HepG2 (cell line): ENCODE results near the gene CD2AP. TPM values are rescaled to one million over a fixed set of nuclear protein-coding genes. Genes with fewer than 3 reads are reported as not detected.

Experiments used
- ATRX ChIP-seq: sonication (generic); formaldehyde crosslinking; IDR thresholded peaks from 2 replicates; pipeline ENCODE4 v1.4.0; 2020; ENCODE audit warnings: missing genetic modification reagents, borderline replicate concordance
- ELF3 ChIP-seq: IDR thresholded peaks from 2 replicates; pipeline ENCODE4 v1.6.1; 2016; ENCODE audit warnings: missing genetic modification reagents, missing compliant biosample characterization
- HDAC6 ChIP-seq: fragments of 200-600 bp; sonication (generic); IDR thresholded peaks from 2 replicates; pipeline ENCODE4 v1.7.0; 2017; ENCODE audit warnings: mild to moderate bottlenecking, antibody characterized with exemption, low read length, low read depth
- HOXA7 ChIP-seq: sonication (generic); formaldehyde crosslinking; IDR thresholded peaks from 2 replicates; pipeline ENCODE4 v1.8.1; 2022; ENCODE audit warnings: mild to moderate bottlenecking, missing genetic modification reagents, moderate library complexity
- JUND ChIP-seq: sonication (generic); formaldehyde crosslinking; IDR thresholded peaks from 2 replicates; pipeline ENCODE4 v1.8.0; 2022; ENCODE audit warnings: mild to moderate bottlenecking, missing genetic modification reagents
- KDM1A ChIP-seq: IDR thresholded peaks from 2 replicates; pipeline ENCODE4 v1.6.1; 2016; ENCODE audit warnings: missing compliant biosample characterization
- MBD4 ChIP-seq: IDR thresholded peaks from 2 replicates; pipeline ENCODE4 v1.6.1; 2012; ENCODE audit warnings: low read length, inconsistent platforms, borderline replicate concordance
- MEIS2 ChIP-seq: sonication (generic); formaldehyde crosslinking; IDR thresholded peaks from 2 replicates; pipeline ENCODE4 v1.9.0; 2021; ENCODE audit warnings: mild to moderate bottlenecking, missing genetic modification reagents
- NR3C1 ChIP-seq: sonication (generic); formaldehyde crosslinking; IDR thresholded peaks from 2 replicates; pipeline ENCODE4 v1.4.0; 2020; ENCODE audit warnings: missing genetic modification reagents
- PITX1 ChIP-seq: sonication (generic); formaldehyde crosslinking; IDR thresholded peaks from 2 replicates; pipeline ENCODE4 v1.5.1; 2020; ENCODE audit warnings: mild to moderate bottlenecking, missing genetic modification reagents
- REL ChIP-seq: sonication (generic); formaldehyde crosslinking; conservative IDR thresholded peaks from 2 replicates; pipeline ENCODE4 v1.8.0; 2022; ENCODE audit warnings: mild to moderate bottlenecking, missing genetic modification reagents, moderate library complexity
- SALL1 ChIP-seq: sonication (generic); formaldehyde crosslinking; IDR thresholded peaks from 2 replicates; pipeline ENCODE4 v1.8.0; 2022; ENCODE audit warnings: mild to moderate bottlenecking, missing genetic modification reagents
- ZNF225 ChIP-seq: sonication (generic); formaldehyde crosslinking; IDR thresholded peaks from 2 replicates; pipeline ENCODE4 v1.4.0; 2020; ENCODE audit warnings: mild to moderate bottlenecking, missing genetic modification reagents
- ZNF235 ChIP-seq: sonication (generic); formaldehyde crosslinking; IDR thresholded peaks from 2 replicates; pipeline ENCODE4 v1.8.1; 2023; ENCODE audit warnings: mild to moderate bottlenecking, missing genetic modification reagents, borderline replicate concordance
- ZNF484 ChIP-seq: sonication (generic); formaldehyde crosslinking; IDR thresholded peaks from 2 replicates; pipeline ENCODE4 v1.5.1; 2020; ENCODE audit warnings: mild to moderate bottlenecking, low read depth, missing genetic modification reagents, borderline replicate concordance
- ZNF501 ChIP-seq: sonication (generic); formaldehyde crosslinking; IDR thresholded peaks from 2 replicates; pipeline ENCODE4 v1.5.1; 2020; ENCODE audit warnings: mild to moderate bottlenecking, moderate library complexity, missing genetic modification reagents
- ZNF572 ChIP-seq: sonication (generic); formaldehyde crosslinking; IDR thresholded peaks from 2 replicates; pipeline ENCODE4 v1.5.1; 2020; ENCODE audit warnings: mild to moderate bottlenecking, missing genetic modification reagents
- ZNF598 ChIP-seq: sonication (generic); formaldehyde crosslinking; IDR thresholded peaks from 2 replicates; pipeline ENCODE4 v1.5.1; 2020; ENCODE audit warnings: mild to moderate bottlenecking, missing genetic modification reagents, borderline replicate concordance
- ZNF629 ChIP-seq: sonication (generic); formaldehyde crosslinking; conservative IDR thresholded peaks from 2 replicates; pipeline ENCODE4 v1.5.0; 2020; ENCODE audit warnings: missing genetic modification reagents
- ZNF713 ChIP-seq: sonication (generic); formaldehyde crosslinking; IDR thresholded peaks from 2 replicates; pipeline ENCODE4 v1.4.0; 2020; ENCODE audit warnings: mild to moderate bottlenecking, missing genetic modification reagents
- ZNF850 ChIP-seq: sonication (generic); formaldehyde crosslinking; conservative IDR thresholded peaks from 2 replicates; pipeline ENCODE4 v1.9.0; 2021; ENCODE audit warnings: mild to moderate bottlenecking, missing genetic modification reagents
- ZSCAN30 ChIP-seq: sonication (generic); formaldehyde crosslinking; IDR thresholded peaks from 2 replicates; pipeline ENCODE4 v1.5.0; 2020; ENCODE audit warnings: mild to moderate bottlenecking, missing genetic modification reagents
- ZZZ3 ChIP-seq: sonication (generic); formaldehyde crosslinking; IDR thresholded peaks from 2 replicates; pipeline ENCODE4 v1.4.0; 2020; ENCODE audit warnings: missing genetic modification reagents, mild to moderate bottlenecking, borderline replicate concordance
- polyA plus RNA-seq, 8 experiments: library from polyadenylated mRNA; depleted of rRNA in 3 of 8; stranded (reverse) in 7 of 8; unstranded in 1 of 8; fragments of >200 nt; fragmentation: Illumina TruSeq in 4 of 8; extraction: Trizol in 4 of 8; gene quantifications; 2 replicates each; pipeline versions ENCODE4 v1.2.1 to v1.2.3, GENCODE V29; 2011 to 2016; ENCODE audit warnings: low read depth in 4 of 8, missing spikeins in 1 of 8, mixed read lengths in 1 of 8; ENCODE audit not compliant: insufficient read depth in 1 of 8
- total RNA-seq, 5 experiments: library from RNA; depleted of rRNA; stranded (reverse); fragments of >200 nt; fragmentation: Illumina TruSeq; extraction: Trizol; gene quantifications; 2 replicates each; pipeline ENCODE4 v1.2.3, GENCODE V29; 2016; ENCODE audit warnings: low read depth in 1 of 5
- TF ChIP-seq, protein P1 (sequence below): sonication (generic); formaldehyde crosslinking; IDR thresholded peaks from 2 replicates; pipeline ENCODE4 v1.9.0; 2021; ENCODE audit warnings: missing genetic modification reagents, borderline replicate concordance
- TF ChIP-seq, protein P2 (sequence below): sonication (generic); formaldehyde crosslinking; IDR thresholded peaks from 2 replicates; pipeline ENCODE4 v1.4.0; 2020; ENCODE audit warnings: missing genetic modification reagents, borderline replicate concordance
- TF ChIP-seq, protein P3 (sequence below): sonication (generic); formaldehyde crosslinking; IDR thresholded peaks from 2 replicates; pipeline ENCODE4 v1.4.0; 2020; ENCODE audit warnings: mild to moderate bottlenecking, missing genetic modification reagents
- TF ChIP-seq, protein P4 (sequence below): sonication (generic); formaldehyde crosslinking; conservative IDR thresholded peaks from 2 replicates; pipeline ENCODE4 v1.8.0; 2022; ENCODE audit warnings: mild to moderate bottlenecking, moderate library complexity, missing genetic modification reagents

CD2AP gene
- total and polyA plus RNA-seq, 2 of the 13 experiments (the other 11 are each of a cell fraction or from before 2014, with no cell fraction given): 8.6 to 31.9 TPM

DNA sequence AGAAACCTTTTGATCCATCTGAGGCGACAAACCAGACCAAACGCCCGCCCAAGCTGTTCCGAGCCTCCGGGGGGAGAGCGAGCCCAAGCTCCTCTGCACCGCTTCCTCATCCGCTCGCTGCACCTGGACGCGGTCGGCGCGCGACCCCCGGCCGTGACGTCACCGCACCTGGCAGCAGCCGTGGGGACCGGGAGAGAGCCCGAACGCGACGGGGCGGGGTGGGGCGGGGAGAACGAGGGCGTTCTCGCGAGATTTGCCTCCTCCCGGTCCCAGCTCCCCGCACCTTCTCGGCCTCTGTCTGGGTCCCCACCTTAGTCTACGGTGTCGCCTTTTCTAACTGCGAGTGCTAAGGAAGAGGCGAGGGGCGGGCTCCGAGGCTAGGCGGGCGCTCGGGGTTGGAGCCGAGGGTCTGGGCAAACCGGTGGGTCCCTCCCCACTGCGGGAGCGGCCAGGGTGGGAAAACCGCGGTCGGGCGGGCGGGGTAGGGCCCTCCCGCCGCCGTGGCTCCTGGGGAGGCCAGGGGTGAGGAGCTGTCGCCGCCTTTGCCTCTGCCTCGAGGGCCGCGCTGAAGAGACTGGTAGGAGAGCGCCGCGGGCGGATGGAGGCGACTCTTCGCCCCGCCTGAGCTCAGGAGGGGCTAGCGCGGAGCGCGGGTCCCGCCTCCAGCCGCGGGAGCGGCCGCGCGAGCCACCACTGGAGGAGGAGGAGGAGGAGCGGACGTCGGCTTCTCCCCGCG, at the start of gene CD2AP (continued):
- TF ChIP-seq, protein P1, sequence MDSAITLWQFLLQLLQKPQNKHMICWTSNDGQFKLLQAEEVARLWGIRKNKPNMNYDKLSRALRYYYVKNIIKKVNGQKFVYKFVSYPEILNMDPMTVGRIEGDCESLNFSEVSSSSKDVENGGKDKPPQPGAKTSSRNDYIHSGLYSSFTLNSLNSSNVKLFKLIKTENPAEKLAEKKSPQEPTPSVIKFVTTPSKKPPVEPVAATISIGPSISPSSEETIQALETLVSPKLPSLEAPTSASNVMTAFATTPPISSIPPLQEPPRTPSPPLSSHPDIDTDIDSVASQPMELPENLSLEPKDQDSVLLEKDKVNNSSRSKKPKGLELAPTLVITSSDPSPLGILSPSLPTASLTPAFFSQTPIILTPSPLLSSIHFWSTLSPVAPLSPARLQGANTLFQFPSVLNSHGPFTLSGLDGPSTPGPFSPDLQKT: no peak
- TF ChIP-seq, protein P2, sequence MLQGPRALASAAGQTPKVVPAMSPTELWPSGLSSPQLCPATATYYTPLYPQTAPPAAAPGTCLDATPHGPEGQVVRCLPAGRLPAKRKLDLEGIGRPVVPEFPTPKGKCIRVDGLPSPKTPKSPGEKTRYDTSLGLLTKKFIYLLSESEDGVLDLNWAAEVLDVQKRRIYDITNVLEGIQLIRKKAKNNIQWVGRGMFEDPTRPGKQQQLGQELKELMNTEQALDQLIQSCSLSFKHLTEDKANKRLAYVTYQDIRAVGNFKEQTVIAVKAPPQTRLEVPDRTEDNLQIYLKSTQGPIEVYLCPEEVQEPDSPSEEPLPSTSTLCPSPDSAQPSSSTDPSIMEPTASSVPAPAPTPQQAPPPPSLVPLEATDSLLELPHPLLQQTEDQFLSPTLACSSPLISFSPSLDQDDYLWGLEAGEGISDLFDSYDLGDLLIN: peak; percentile 71; the same call in 1 of the 2 replicates
- TF ChIP-seq, protein P3, sequence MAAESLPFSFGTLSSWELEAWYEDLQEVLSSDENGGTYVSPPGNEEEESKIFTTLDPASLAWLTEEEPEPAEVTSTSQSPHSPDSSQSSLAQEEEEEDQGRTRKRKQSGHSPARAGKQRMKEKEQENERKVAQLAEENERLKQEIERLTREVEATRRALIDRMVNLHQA: no peak
- no peak for TF ChIP-seq HDAC6
- no peak for TF ChIP-seq NR3C1 (CRISPR knock-in tag)
- TF ChIP-seq ZNF235 (CRISPR knock-in tag): 0 out of 2 replicates have a peak, but pooled peaks have one; percentile 64
- TF ChIP-seq ZNF629 (CRISPR knock-in tag): no peak
- no peak for TF ChIP-seq MBD4
- no peak; the same call in 1 of the 2 replicates for TF ChIP-seq REL (CRISPR knock-in tag)
- no peak for TF ChIP-seq ZNF225
- TF ChIP-seq ZNF598 (CRISPR knock-in tag): peak; percentile 70; the same call in 1 of the 2 replicates
- TF ChIP-seq, protein P4, sequence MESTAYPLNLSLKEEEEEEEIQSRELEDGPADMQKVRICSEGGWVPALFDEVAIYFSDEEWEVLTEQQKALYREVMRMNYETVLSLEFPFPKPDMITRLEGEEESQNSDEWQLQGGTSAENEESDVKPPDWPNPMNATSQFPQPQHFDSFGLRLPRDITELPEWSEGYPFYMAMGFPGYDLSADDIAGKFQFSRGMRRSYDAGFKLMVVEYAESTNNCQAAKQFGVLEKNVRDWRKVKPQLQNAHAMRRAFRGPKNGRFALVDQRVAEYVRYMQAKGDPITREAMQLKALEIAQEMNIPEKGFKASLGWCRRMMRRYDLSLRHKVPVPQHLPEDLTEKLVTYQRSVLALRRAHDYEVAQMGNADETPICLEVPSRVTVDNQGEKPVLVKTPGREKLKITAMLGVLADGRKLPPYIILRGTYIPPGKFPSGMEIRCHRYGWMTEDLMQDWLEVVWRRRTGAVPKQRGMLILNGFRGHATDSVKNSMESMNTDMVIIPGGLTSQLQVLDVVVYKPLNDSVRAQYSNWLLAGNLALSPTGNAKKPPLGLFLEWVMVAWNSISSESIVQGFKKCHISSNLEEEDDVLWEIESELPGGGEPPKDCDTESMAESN (CRISPR knock-in tag): peak; percentile 74; the same call in 1 of the 2 replicates
- 0 out of 2 replicates have a peak, but pooled peaks have one; percentile 70 for TF ChIP-seq ZNF484
- no peak; the same call in 1 of the 2 replicates for TF ChIP-seq ZSCAN30 (CRISPR knock-in tag)
- TF ChIP-seq ZZZ3 (CRISPR knock-in tag): no peak
- 0 out of 2 replicates have a peak, but pooled peaks have one; percentile 22 for TF ChIP-seq PITX1 (CRISPR knock-in tag)
- TF ChIP-seq ELF3 (CRISPR knock-in tag): peak; percentile 61
- TF ChIP-seq MEIS2 (CRISPR knock-in tag): peak; percentile 87
- TF ChIP-seq ZNF713 (CRISPR knock-in tag): no peak
- peak; percentile 97 for TF ChIP-seq ZNF501 (CRISPR knock-in tag)
- TF ChIP-seq SALL1 (CRISPR knock-in tag): peak; percentile 67
- TF ChIP-seq ZNF850: peak; percentile 16; the same call in 1 of the 2 replicates
- TF ChIP-seq HOXA7 (CRISPR knock-in tag): 0 out of 2 replicates have a peak, but pooled peaks have one; percentile 52
- no peak for TF ChIP-seq ATRX (CRISPR knock-in tag)
- TF ChIP-seq ZNF572 (CRISPR knock-in tag): peak; percentile 95; the same call in 1 of the 2 replicates
- peak; percentile 86 for TF ChIP-seq JUND (CRISPR knock-in tag)
- TF ChIP-seq KDM1A (CRISPR knock-in tag): peak; percentile 38; the same call in 1 of the 2 replicates
